Measurements from ENCODE around the gene TSPAN3.

Gene TSPAN3

DNA sequence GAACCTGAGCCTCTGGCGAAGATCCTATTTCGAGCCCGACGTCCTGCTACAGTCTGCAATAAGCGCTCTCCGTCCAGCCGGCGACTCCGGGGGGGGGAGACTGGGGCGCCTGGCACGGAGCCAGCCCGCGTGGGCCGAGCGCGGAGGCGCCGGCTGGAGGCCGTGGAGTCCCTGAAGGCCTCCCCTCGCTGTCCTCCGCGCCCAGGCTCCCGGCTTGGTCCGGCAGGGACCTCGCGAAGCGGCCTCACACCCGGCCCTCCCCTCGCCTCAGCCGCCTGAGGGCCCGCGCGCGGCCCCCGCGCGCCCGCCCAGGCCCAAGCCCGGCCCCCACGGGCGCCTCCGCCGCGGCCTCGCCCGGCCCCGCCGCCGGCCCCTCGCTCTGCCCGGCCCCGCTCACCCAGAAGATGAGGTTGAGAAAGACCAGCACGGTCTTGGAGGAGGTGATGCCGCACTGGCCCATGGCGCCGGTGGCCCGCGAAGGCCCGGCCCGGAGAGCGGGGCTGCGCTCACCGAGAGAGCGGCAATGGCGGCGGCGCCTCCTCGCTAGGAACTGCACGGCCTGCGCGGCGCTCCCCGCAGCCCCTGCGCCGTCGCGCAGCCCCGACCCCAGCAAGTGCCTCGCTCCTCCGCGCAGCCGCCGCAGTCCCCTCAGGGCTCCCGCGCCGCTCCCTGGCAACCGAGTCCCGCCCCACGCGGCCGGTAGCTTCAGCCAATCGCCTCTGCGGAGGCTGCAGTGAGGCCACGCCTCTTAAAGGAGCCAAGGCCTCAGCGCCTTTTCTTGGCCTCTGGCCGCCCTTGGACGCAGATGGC lies at the start of gene TSPAN3:
Gene TSPAN3, minus strand, starts transcription at position 615 of the 810 bp plus-strand sequence. Its CDS starts 155 bp downstream, at position 460.
- peak within 1 kb of the TSS; percentile 69 for H3K4me3 Mint-ChIP-seq
- ATAC-seq: peak; percentile 98
- H3K27ac Mint-ChIP-seq: peak within 1 kb of the TSS; percentile 74
- H3K4me1 Mint-ChIP-seq: peaks cover 38% of the 10 kb centered on the region
- peak; percentile 93 to 94 for DNase-seq (ENCODE audit: low spot score in 2 of 2)
- no peaks in the 10 kb centered on the region for H3K9me3 Mint-ChIP-seq
- H3K36me3 Mint-ChIP-seq: peaks cover 6% of the 10 kb centered on the region

DNA sequence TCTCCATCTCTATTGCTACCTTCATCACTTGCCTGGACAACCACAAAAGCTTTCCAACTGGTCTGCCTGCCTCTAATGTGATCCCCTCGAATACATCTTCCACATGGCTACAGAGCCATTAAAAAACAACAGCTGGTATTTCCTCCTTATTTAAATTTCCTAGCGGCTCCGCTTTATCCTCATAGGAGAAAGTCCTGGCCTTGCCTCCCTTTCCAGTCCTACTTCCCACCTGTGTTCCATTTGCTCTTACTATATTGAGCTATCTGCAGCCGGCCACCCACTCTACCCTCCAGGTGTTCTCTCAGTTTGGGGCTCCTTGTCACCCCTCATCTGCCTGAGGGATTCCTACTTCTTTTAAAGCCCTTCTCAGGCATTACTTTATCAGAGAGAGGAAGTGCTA lies 49.7 kb upstream of the TSPAN3 start:
- Mint-ChIP-seq H3K27ac (no peak overlapping the region), H3K4me1 (peaks cover 12% of the 10 kb centered on the region)

DNA sequence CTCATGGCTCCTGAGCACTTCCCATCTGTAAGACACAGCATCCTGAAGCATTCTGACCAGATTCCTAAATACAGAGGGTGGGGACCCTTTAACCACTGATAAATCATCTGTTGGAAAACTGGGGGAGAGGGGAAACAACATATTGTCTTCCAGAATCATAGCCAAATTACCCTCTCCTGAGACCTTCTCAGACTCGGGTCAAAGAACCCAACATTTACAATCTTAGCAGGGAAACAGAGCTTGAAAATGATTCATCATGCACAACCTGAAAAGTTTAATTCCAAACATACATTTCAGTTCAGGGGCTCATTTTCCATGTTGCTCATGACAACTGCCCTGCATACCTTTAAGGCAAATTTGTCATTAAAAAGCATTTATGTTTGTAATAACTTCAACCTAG lies 48.5 kb upstream of the TSPAN3 start:
- H3K36me3 Mint-ChIP-seq: no peaks in the 10 kb centered on the region
- H3K4me3 Mint-ChIP-seq: no peak overlapping the region
- H3K27ac Mint-ChIP-seq: no peak overlapping the region
- ATAC-seq: no peak
- DNase-seq (ENCODE audit: low spot score in 2 of 2): no peak
- H3K4me1 Mint-ChIP-seq: peaks cover 12% of the 10 kb centered on the region
- no peaks in the 10 kb centered on the region for H3K9me3 Mint-ChIP-seq

More for the DNA sequence above, 49.7 kb upstream of the TSPAN3 start:
- H3K9me3 Mint-ChIP-seq: no peaks in the 10 kb centered on the region
- H3K4me3 Mint-ChIP-seq: no peak overlapping the region
- H3K36me3 Mint-ChIP-seq: no peaks in the 10 kb centered on the region
- ATAC-seq (no peak), DNase-seq (ENCODE audit: low spot score in 2 of 2) (peak in 1 of 2 donors; percentile 10)

DNA sequence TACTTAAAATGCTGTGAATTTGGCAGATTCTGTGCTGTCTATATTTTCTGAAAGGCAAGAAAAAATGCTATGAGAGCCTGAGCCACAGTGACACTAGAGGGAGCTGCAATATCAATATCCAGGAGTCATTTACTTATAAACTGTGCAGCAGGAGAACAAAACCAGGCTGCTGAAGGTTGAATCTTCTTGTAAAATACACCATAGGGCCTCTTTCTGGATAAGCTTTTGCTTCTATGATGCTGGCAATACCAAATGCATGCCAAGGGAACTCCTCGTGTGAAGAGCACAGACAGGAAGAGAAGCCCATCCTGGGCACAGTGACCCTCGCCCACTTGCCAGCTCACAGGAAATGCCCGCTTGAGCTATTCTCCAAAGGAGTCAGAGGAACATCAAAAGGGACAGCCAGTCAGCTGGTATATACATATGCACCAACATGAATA lies 48.0 kb upstream of the TSPAN3 start:
- peaks cover under 1% of the 10 kb centered on the region for H3K36me3 Mint-ChIP-seq
- no peak overlapping the region for H3K4me3 Mint-ChIP-seq
- peak; percentile 65 for ATAC-seq
- peaks cover 6% of the 10 kb centered on the region for H3K4me1 Mint-ChIP-seq
- no peaks in the 10 kb centered on the region for H3K9me3 Mint-ChIP-seq
- no peak for DNase-seq (ENCODE audit: low spot score in 2 of 2)
- H3K27ac Mint-ChIP-seq: no peak overlapping the region

DNA sequence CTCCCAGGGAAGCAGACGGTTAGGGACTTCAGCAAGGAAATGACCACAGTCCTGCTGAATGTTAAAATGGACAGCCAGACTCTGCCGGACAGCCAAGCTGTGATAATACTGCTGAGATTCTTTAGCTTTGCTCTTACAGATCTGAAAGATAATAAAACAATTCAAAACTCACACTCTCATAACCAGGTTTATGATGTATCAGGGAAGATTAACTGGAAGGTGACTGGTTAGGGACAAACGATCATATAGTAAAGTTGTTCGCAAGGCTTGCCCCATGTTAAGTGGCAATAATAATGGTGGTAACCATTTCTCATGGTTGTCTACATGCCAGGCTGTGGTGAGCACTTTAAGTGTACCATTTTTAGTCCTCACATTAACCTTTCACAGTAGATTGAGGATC lies 44.3 kb upstream of the TSPAN3 start:
- H3K4me3 Mint-ChIP-seq: no peak overlapping the region
- no peak overlapping the region for H3K27ac Mint-ChIP-seq
- ATAC-seq (no peak), DNase-seq (ENCODE audit: low spot score in 2 of 2) (no peak)
- peaks cover 10% of the 10 kb centered on the region for H3K36me3 Mint-ChIP-seq
- peaks cover 6% of the 10 kb centered on the region for H3K4me1 Mint-ChIP-seq
- no peaks in the 10 kb centered on the region for H3K9me3 Mint-ChIP-seq

DNA sequence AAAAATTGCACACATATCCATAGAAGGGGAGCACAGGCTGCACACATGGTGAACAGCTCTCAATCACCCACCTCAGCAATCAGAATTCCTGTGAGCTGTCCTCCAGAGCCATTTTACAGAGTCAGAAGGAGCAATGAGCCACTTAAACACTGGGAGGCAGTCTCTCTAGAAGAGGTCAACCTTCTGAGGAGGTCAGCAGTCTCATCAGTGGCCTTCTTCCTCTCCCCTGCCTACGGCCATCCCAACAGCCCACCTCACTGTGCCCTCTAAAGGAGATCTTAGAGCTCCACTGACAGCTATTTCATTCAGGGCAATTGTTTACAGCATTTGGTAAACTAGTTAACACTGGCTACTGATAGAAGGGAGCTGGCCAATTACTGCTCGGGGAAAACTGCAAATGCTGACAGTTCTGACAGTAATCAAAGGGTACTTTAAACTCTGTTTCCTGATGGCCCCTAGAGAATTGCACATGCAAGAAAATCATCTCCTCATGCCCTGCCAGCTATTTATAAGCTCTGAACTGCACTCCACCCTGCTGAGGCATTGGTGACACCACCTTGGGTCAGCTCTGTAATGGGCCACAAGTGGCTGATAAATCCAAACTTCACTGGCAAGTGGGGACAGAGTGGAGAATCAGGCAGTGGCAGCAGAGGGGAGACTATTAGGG lies 42.1 kb upstream of the TSPAN3 start:
- ATAC-seq (no peak), DNase-seq (ENCODE audit: low spot score in 2 of 2) (no peak)
- H3K4me3 Mint-ChIP-seq: no peak overlapping the region
- H3K4me1 Mint-ChIP-seq: no peaks in the 10 kb centered on the region
- H3K36me3 Mint-ChIP-seq: peaks cover 10% of the 10 kb centered on the region
- H3K9me3 Mint-ChIP-seq: no peaks in the 10 kb centered on the region
- no peak overlapping the region for H3K27ac Mint-ChIP-seq

DNA sequence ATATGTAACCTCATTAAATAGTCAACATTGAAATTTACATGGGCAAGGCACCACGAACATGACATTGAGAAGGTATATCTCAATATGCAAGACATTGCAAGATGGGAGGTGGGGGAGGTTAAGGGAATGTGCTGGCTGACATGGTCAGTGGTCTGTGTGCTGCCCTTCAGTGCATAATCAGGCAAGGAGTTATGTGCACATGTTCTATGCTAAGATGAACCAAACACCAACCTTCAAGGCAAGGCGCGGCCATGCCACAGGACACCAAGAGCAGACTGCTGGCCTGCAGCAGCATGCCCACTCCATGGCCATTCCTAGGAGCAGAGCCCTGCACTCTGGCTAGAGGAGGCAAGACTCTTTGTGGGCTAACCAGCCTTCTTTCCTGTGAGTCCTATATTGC lies 40.9 kb upstream of the TSPAN3 start:
- Mint-ChIP-seq H3K27ac (no peak overlapping the region), H3K9me3 (no peaks in the 10 kb centered on the region), H3K4me1 (no peaks in the 10 kb centered on the region), H3K36me3 (peaks cover 10% of the 10 kb centered on the region), H3K4me3 (no peak overlapping the region)
- DNase-seq (ENCODE audit: low spot score in 2 of 2): no peak
- ATAC-seq: no peak

DNA sequence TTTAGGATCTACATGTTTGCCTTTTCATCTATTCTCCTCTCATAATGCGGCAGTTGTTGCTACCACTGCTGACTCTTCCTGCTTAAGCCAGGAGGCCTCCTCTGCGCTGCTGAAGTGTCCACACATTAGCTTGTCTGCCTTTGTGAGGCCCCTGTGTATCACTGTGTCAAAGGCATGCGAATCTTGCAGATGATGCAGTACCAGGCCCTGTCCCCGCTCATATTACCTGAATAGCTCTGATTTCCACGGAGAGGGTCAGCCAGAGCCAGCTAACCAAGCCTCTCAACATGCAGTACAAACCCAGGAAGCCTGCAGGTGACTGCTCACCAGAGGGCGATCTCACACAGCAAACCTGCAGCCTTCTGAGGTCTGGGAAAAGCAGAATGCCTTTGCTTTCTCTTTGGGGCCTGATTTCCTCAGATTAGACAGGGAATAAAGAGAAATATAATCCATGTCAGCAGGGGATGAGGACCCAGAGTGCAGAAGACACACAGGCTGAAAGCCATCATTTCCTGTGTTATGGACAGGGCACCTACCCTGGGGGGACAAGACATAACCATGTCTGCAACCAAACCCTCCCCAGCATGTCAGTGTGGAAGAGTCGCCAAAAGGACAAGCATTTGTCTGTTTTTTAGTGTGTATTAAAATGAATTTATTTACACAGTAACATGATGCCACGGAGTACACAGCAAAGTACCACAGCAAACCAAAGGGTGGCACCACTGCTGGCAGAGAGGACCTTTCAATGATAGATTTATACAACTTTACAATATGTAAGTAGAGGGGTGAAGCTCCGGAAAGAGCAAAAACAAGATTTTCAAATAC lies 36.8 kb upstream of the TSPAN3 start:
- Mint-ChIP-seq H3K4me3 (no peak overlapping the region), H3K4me1 (no peaks in the 10 kb centered on the region), H3K9me3 (no peaks in the 10 kb centered on the region), H3K27ac (no peak overlapping the region), H3K36me3 (peaks cover 3% of the 10 kb centered on the region)
- ATAC-seq (peak; percentile 58), DNase-seq (ENCODE audit: low spot score in 2 of 2) (no peak)

DNA sequence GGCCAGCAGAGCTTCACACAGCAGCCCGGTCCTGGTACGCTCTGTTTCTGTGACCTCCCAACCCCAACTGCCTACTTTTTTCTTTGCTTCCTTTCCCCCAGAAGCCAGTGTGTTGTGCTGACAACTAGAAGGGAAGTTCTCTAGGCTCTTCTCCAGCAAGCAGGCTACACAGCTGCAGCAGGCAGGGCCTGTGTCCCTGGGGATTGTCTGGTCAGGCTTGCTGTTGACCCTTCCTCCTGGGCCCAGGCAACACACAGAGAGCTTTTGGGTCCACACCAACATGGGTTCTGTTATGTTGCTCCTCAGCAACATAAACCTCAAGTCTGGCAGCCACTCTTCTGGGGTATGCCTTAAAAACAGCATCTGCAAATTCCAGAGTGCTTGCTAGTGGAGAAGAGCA lies 36.2 kb upstream of the TSPAN3 start:
- H3K27ac Mint-ChIP-seq: no peak overlapping the region
- DNase-seq (ENCODE audit: low spot score in 2 of 2) (no peak), ATAC-seq (no peak)

DNA sequence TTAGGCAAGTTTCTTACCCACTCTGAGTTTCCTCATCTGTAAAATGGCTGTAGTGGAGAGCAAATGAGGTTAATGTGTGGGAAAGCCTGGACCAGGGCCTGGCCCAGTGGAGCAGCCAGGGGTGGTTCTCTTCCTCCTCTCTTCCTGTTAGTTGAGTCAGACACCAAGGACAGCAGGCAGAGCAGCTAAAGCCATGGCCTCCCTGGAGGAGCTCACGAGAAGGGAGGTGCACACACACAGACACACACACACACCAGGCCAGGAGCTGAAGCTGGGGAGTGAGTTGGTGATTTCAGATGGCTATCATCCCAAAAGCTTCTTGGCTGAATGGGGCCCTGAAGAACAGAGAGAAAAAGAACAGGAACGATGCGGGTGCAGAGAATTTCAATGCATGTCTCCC lies 33.2 kb upstream of the TSPAN3 start:
- no peak overlapping the region for H3K27ac Mint-ChIP-seq
- DNase-seq (ENCODE audit: low spot score in 2 of 2) (no peak), ATAC-seq (no peak)
- H3K4me1 Mint-ChIP-seq: no peaks in the 10 kb centered on the region
- no peaks in the 10 kb centered on the region for H3K36me3 Mint-ChIP-seq
- no peak overlapping the region for H3K4me3 Mint-ChIP-seq
- H3K9me3 Mint-ChIP-seq: no peaks in the 10 kb centered on the region

More for the DNA sequence above, 36.2 kb upstream of the TSPAN3 start:
- Mint-ChIP-seq H3K36me3 (no peaks in the 10 kb centered on the region), H3K4me3 (no peak overlapping the region), H3K4me1 (no peaks in the 10 kb centered on the region), H3K9me3 (no peaks in the 10 kb centered on the region)

DNA sequence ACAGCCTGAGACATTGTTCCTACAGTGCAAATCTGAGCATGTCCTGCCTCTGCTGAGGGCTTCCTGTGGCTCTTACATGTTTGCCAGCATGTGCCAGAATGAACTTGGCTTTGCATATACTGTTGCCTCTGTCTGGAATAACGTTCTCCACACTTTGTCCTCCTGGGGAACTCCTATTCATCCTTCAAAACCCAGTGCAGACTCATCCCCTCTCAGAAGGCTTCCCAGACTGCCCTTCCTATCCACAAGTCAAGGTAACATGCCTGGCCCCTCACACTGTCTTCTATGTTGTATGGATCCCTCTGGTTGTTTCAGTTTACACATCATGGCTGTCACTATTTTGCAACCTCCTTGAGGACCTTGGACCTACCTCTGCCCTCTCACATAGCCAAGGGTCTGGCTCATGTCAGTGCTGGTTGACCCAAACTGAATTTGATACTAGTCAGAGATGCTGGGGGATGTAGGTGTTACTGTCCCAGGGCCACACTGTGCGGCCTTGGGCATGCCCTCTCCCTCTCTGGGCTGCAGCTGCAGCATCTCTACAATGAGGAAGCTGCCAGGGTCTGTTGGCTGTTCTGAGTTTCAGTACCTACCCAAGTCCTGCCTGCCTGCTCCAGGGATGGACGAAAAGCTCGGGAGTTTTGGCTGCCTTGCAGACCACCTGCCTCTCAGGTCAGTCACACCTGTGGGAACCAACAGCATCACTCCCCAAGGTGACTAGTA lies 29.0 kb upstream of the TSPAN3 start:
- ATAC-seq (no peak), DNase-seq (ENCODE audit: low spot score in 2 of 2) (no peak)
- Mint-ChIP-seq H3K9me3 (no peaks in the 10 kb centered on the region), H3K4me3 (no peak overlapping the region), H3K4me1 (no peaks in the 10 kb centered on the region), H3K27ac (no peak overlapping the region), H3K36me3 (no peaks in the 10 kb centered on the region)

DNA sequence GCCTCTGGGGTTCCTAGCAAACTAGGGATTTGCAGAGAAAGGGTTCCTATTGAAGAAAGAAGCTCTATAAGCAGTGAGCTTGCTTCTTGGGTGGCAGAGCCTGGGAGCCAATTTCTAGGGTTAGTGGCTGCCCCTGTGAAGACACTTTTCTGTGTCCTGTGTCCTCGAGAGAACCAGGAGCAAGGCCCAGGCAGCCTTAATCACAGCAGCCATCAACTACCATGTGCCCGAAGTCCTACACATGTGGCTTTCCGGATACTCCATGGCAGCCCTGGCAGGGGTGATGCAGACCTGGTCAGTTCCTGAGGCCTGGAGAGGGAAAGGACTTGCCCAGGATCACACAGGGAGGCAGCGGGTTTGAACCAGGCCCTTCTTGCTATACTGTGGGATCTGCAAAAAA lies 27.7 kb upstream of the TSPAN3 start:
- Mint-ChIP-seq H3K4me3 (no peak overlapping the region), H3K27ac (no peak overlapping the region), H3K4me1 (no peaks in the 10 kb centered on the region), H3K36me3 (no peaks in the 10 kb centered on the region), H3K9me3 (no peaks in the 10 kb centered on the region)
- no peak for DNase-seq (ENCODE audit: low spot score in 2 of 2)
- no peak for ATAC-seq

DNA sequence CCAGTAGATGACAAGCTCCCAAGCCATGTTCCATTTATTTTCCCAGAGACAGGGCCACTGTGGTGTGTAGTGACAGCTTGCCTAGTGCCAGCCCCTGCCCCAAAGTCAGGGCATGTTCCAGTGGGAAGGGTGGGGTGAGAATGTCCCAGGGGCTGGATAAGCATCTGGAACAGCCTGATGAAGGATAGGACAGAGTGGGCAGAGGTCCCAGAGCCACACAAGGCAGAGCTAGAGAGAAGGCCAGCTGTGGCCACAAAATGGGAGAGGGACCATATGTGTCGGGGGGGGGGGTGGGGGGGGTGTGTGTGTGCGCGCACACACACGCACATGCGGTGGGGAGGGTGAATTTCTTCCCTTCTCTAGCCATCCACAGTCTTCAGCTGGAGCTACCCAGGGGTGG lies 27.0 kb upstream of the TSPAN3 start:
- Mint-ChIP-seq H3K9me3 (no peaks in the 10 kb centered on the region), H3K4me1 (no peaks in the 10 kb centered on the region), H3K4me3 (no peak overlapping the region), H3K36me3 (no peaks in the 10 kb centered on the region), H3K27ac (peak overlapping the region; percentile 46)
- ATAC-seq (no peak), DNase-seq (ENCODE audit: low spot score in 2 of 2) (no peak)

DNA sequence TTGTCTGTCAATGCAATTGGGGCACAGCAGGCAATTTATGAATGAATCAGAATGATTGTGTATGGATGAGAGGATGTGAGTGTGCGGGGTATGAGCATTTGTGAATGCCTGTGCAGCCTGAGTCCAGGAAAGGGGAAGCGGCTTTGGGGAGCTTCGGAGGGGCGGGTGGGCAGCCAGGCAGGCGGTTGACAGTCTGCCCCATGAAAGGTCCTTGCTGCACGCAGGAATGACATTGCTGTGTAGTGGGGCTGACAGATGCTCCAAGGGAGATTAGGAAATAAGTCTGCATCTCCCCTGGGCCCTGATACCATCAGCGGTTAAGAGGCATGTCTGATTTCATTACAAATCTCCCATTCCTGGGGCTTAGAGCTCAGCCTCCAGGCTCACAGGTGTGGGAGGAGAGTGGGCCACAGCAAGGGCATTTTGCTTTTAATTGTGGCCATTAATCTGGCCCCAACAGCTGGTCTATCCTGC lies 26.4 kb upstream of the TSPAN3 start:
- Mint-ChIP-seq H3K9me3 (no peaks in the 10 kb centered on the region), H3K36me3 (no peaks in the 10 kb centered on the region), H3K27ac (peak overlapping the region; percentile 46), H3K4me3 (no peak overlapping the region), H3K4me1 (no peaks in the 10 kb centered on the region)
- DNase-seq (ENCODE audit: low spot score in 2 of 2) (no peak), ATAC-seq (no peak)

DNA sequence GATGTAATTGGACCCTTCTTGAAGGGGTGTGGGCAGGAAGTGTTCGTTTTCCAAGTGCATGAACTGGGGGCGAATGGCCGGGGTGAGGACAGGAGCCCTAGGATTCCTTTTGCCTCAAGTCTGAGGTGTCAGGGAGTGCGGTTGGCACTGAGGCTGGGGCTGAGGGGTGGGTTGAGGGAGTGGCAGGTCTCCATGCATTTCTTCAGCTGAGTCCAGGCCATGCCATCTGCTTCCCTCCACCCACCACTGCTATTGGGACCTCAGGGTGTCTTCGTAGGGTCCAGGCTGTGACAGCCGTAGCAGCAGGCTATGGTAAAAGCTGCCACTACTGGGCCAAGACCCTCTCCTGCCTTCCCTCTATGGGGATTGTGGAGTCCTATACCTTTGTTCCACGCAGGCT lies 25.6 kb upstream of the TSPAN3 start:
- H3K4me3 Mint-ChIP-seq: no peak overlapping the region
- no peak overlapping the region for H3K27ac Mint-ChIP-seq
- no peak for DNase-seq (ENCODE audit: low spot score in 2 of 2)
- H3K9me3 Mint-ChIP-seq: no peaks in the 10 kb centered on the region
- H3K36me3 Mint-ChIP-seq: no peaks in the 10 kb centered on the region
- no peaks in the 10 kb centered on the region for H3K4me1 Mint-ChIP-seq
- no peak for ATAC-seq

All from stimulated activated effector memory CD8-positive, alpha-beta T cell treated with anti-CD3 and anti-CD28 coated beads, Interleukin-12 subunit alpha, Interleukin-12 subunit beta, amount 100 ng/mL, for 72 hours (primary cell).